NT2/D1 (cell line): ENCODE measurements around the gene CPNE9.

Experiments
- DNase-seq: peaks from one replicate; pipeline ENCODE4 v3.0.0-alpha.2; 2011; ENCODE audit warnings: low read depth, low spot score
- H3K27me3 ChIP-seq: 2 replicates; pipeline ENCODE4 v1.6.0; 2011; ENCODE audit warnings: mild to moderate bottlenecking; ENCODE audit not compliant: insufficient read length, insufficient read depth
- H3K36me3 ChIP-seq: 2 replicates; pipeline ENCODE4 v1.6.1; 2011; ENCODE audit warnings: mild to moderate bottlenecking, low read length, mixed read lengths; ENCODE audit not compliant: insufficient read depth, insufficient read length
- H3K4me1 ChIP-seq: 2 replicates; pipeline ENCODE4 v1.5.1; 2011; ENCODE audit not compliant: insufficient read depth, insufficient read length
- H3K4me3 ChIP-seq: 2 replicates; pipeline ENCODE4 v1.5.1; 2011; ENCODE audit warnings: low read depth; ENCODE audit not compliant: insufficient read length
- H3K9ac ChIP-seq: 2 replicates; pipeline ENCODE4 v1.6.0; 2011; ENCODE audit warnings: low read depth; ENCODE audit not compliant: insufficient read length
- H3K9me3 ChIP-seq: 2 replicates; pipeline ENCODE4 v1.5.1; 2011; ENCODE audit warnings: mild to moderate bottlenecking, low read length; ENCODE audit not compliant: insufficient read depth
- SUZ12 ChIP-seq: IDR thresholded peaks from 2 replicates; pipeline ENCODE4 v1.6.1; 2011; ENCODE audit not compliant: insufficient read length, insufficient read depth; ENCODE audit errors: extremely low read depth
- YY1 ChIP-seq: IDR thresholded peaks from 2 replicates; pipeline ENCODE4 v1.6.1; 2011; ENCODE audit not compliant: insufficient read length, insufficient read depth
- ZNF274 ChIP-seq: IDR thresholded peaks from 2 replicates; pipeline ENCODE4 v1.6.1; 2011; ENCODE audit warnings: mild to moderate bottlenecking, low read depth, low read length

CPNE9 gene

DNA sequence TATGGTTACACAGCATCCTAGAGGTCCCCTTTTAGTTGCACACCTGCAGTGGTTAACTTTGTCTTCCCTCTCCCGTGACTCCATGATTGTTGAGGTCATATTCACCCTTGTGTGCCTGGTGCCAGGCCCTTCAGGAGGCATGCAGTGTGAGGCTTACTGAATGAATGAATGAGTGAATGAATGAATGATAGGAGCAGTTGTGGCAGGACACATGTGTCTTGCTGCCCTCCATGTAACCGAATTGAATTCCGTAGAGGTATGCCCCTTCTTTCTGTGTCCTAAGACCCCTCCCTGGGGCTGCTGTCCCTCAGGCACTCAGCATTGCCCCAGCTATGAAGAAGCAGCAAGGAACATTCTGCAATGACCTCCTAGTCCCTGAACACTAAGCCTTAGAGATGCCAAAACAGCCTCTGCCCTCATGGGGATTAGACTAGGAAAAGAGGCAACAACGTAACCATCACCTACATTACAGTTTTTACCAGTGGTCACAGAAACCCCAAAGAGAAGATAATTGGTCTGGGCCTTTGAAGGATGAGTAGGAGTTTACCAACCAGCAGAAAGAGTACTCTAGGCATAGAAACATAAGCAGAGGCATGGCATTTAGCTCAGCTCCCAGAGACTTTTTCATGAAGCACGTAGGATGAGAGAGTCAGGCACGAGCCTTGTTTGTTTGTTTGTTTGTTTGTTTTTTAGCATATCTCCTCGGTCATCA is 22.5 kb upstream of the CPNE9 start:
- H3K9ac ChIP-seq = no peak overlapping the region
- peaks cover 6% of the 10 kb centered on the region for H3K4me1 ChIP-seq
- H3K9me3 ChIP-seq = no peaks in the 10 kb centered on the region
- no peak for DNase-seq
- H3K4me3 ChIP-seq = no peak overlapping the region
- H3K27me3 ChIP-seq = no peaks in the 10 kb centered on the region
- no peak for TF ChIP-seq ZNF274
- TF ChIP-seq YY1 = no peak
- no peak for TF ChIP-seq SUZ12
- peaks cover 89% of the 10 kb centered on the region for H3K36me3 ChIP-seq

DNA sequence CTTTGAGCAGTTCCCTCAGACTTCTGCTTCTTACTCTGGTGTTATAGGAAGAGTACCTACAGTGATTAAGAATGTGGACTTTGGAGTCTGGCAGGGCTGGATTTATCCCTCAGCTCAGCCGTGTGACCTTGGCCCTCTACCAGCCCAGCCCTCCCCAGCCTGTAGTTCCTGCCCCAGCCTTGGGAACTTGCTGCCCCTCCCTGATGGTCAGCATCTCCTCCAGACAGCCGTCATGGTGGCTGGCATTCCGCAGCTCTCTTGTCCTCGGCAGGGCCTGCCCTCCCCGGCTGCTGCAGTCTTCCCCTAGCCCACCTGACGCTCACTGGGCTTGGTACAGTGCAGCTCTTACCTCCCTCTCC is 21.9 kb upstream of the CPNE9 start:
- TF ChIP-seq SUZ12 = no peak
- TF ChIP-seq YY1 = no peak
- TF ChIP-seq ZNF274 = no peak
- no peak for DNase-seq
- H3K27me3 ChIP-seq = no peaks in the 10 kb centered on the region
- H3K4me1 ChIP-seq = peaks cover 5% of the 10 kb centered on the region
- peaks cover 92% of the 10 kb centered on the region for H3K36me3 ChIP-seq
- H3K9me3 ChIP-seq = no peaks in the 10 kb centered on the region
- no peak overlapping the region for H3K9ac ChIP-seq
- H3K4me3 ChIP-seq = no peak overlapping the region

DNA sequence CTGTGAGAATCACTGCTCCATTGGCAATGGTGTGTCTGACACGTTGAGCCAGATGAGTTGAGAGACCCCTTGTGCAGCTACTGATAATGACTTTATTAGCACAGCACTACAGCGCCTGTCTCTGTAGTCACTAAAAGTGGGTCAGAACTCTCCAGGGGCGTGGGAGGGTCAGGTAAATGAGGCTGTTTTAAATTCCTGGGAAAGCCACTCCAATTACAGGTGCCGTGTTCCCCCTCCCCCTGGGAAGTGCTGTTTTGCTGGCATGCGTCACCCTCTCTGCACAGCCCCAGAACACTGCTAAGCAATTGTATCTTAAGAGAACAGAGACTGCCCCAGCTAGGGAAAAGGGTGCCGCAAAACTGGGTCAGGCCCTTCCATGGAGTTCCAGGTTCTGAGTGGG is 21.5 kb upstream of the CPNE9 start:
- Histone ChIP-seq H3K9me3 (no peaks in the 10 kb centered on the region), H3K36me3 (peaks cover 93% of the 10 kb centered on the region)
- TF ChIP-seq SUZ12 (no peak), ZNF274 (no peak), YY1 (no peak)

DNA sequence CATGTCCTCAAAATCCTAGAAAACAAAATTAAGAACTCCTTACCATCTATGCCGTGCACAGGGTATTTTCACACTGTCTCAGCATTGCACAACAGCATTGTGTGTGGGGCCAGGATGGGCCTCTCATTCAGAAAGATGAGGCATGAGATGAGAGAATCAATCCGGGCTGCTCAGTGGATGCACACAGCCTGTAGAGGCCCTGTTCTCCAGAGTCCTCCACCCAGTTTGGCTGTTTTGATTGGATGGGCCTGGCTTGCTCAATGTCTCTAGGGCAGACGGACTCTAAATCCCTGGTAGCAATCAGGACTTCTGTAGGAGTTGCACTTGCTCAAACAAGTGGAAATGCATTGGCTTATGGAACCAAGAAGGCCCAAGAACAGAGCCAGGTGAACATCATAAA is 20.2 kb upstream of the CPNE9 start:
- no peak for DNase-seq
- Histone ChIP-seq H3K9ac (no peak overlapping the region), H3K36me3 (peaks cover 94% of the 10 kb centered on the region), H3K9me3 (no peaks in the 10 kb centered on the region), H3K4me3 (no peak overlapping the region), H3K4me1 (no peaks in the 10 kb centered on the region), H3K27me3 (no peaks in the 10 kb centered on the region)
- TF ChIP-seq YY1 (no peak), SUZ12 (no peak), ZNF274 (no peak)

More for the DNA sequence above, 21.5 kb upstream of the CPNE9 start:
- H3K9ac ChIP-seq = no peak overlapping the region
- peaks cover 1% of the 10 kb centered on the region for H3K4me1 ChIP-seq
- no peak for DNase-seq
- H3K4me3 ChIP-seq = no peak overlapping the region
- H3K27me3 ChIP-seq = no peaks in the 10 kb centered on the region

DNA sequence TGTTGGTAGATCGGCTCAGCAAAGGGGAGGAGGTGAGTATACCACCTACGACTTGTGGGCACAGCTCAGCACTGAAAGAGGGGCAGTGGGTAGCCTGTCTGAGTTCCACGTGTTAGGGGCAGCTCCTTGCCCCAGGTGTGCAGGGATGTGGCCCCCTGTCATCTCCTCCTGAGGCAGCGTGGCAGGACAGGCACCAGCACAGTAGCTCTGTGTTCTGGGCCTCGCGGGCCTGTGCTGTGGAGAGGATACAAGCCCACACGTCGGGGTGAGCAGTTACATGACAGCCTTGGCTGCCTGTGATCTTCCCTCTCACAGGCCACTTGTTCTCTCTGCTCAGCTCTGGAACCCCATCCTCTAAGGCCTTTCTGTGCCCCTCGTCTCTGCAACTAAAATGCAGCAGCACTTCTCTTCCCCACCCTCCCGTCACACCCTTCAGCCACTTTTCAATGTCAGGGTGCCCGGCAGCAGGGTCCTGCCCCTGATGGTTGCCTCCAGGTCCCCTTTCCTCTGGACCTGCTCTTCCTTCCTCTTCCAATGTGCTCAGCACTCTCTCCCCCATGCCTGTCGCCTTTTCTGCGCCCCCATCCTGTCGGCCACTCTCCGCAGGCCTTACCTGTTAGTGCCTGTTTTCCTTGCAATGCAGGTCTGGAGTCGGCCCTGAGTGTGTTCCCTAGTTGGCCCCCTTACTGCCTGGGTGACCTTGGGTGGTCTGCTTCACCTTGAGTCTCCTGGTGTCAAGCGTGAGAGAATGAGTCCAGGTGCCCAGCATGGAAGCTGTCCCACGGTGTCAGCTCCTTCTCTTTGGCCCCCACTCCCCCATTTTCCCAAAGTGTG is 18.2 kb upstream of the CPNE9 start:
- no peaks in the 10 kb centered on the region for H3K4me1 ChIP-seq
- TF ChIP-seq YY1 (no peak), ZNF274 (no peak), SUZ12 (no peak)
- H3K27me3 ChIP-seq = no peaks in the 10 kb centered on the region
- H3K4me3 ChIP-seq = no peak overlapping the region
- H3K36me3 ChIP-seq = peaks cover 94% of the 10 kb centered on the region
- H3K9ac ChIP-seq = no peak overlapping the region
- no peak for DNase-seq
- H3K9me3 ChIP-seq = no peaks in the 10 kb centered on the region

DNA sequence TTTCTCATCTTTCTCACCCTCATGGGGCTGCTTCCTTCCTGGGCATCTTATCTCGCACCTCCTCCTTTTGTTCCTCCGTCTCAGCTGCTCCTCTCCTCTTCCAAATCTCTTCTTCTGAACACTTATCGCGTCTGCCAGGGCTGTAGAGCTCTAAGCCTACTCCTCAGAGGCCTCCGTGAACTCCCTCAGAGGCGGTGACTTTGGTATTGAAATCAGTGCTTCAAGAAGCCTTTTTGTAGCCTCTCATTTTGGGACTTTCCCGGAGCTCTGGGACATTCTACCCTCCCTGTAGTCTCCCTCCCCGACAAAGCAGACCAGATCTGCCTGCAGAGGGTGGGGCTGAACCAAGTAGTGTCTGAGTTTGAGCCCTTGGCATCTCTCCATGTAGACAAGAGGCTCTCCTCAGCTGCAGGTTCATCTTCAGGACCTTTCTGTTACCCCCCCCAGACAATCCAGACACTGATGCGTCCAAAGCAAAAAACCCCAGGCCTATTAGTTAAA is 17.5 kb upstream of the CPNE9 start:
- peaks cover 95% of the 10 kb centered on the region for H3K36me3 ChIP-seq
- H3K27me3 ChIP-seq = no peaks in the 10 kb centered on the region
- no peak overlapping the region for H3K4me3 ChIP-seq
- DNase-seq = no peak
- no peak overlapping the region for H3K9ac ChIP-seq
- TF ChIP-seq ZNF274 (no peak), SUZ12 (no peak), YY1 (no peak)
- no peaks in the 10 kb centered on the region for H3K9me3 ChIP-seq
- no peaks in the 10 kb centered on the region for H3K4me1 ChIP-seq

GRCh38 chr3:9686703-9687102 is 16.9 kb upstream of the CPNE9 start:
- no peaks in the 10 kb centered on the region for H3K9me3 ChIP-seq
- no peak for DNase-seq
- no peaks in the 10 kb centered on the region for H3K27me3 ChIP-seq
- no peak overlapping the region for H3K9ac ChIP-seq
- H3K36me3 ChIP-seq = peaks cover 95% of the 10 kb centered on the region
- TF ChIP-seq YY1 (no peak), SUZ12 (no peak), ZNF274 (no peak)
- no peak overlapping the region for H3K4me3 ChIP-seq
- no peaks in the 10 kb centered on the region for H3K4me1 ChIP-seq
